CD4-positive, alpha-beta memory T cell (primary cell): ENCODE measurements around the gene MKX. TPM values are rescaled to one million over a fixed set of nuclear protein-coding genes. Genes with fewer than 3 reads are reported as not detected.
"Not testable (repeated sequence)": the region's sequence is repeated elsewhere in the genome, so short reads cannot be mapped to it uniquely, and the experiment has no call there.

ENCODE experiments used
- CTCF ChIA-PET: fragments of 350-600 bp; sonication (Branson Sonifier 250); formaldehyde crosslinking; loops from one replicate; lab custom pipeline; 2021; ENCODE audit warnings: inconsistent platforms; ENCODE audit not compliant: partially characterized antibody; lab: Charles Lee
- POLR2A ChIA-PET: fragments of 350-600 bp; sonication (Branson Sonifier 250); formaldehyde crosslinking; loops from one replicate; lab custom pipeline; 2021; ENCODE audit not compliant: partially characterized antibody; lab: Charles Lee
- DNase-seq, 5 donors: peaks; one replicate each; pipeline versions ENCODE4 v3.0.0 to v3.0.0-alpha.2; 2020 to 2022; ENCODE audit warnings: mixed read lengths in 1 of 5
- H3K27ac ChIP-seq: one replicate; pipeline ENCODE4 v1.7.0; 2013; ENCODE audit warnings: low read depth, low read length
- H3K27me3 ChIP-seq: 2 replicates; pipeline ENCODE4 v1.7.0; 2013; ENCODE audit warnings: mild to moderate bottlenecking, low read length, moderate library complexity; ENCODE audit not compliant: insufficient read depth
- H3K36me3 ChIP-seq: 2 replicates; pipeline ENCODE4 v1.7.0; 2013; ENCODE audit warnings: mild to moderate bottlenecking, low read length, moderate library complexity; ENCODE audit not compliant: insufficient read depth
- H3K4me1 ChIP-seq: 2 replicates; pipeline ENCODE4 v1.7.0; 2013; ENCODE audit warnings: mild to moderate bottlenecking, low read length, moderate library complexity; ENCODE audit not compliant: insufficient read depth
- H3K4me3 ChIP-seq, 2 donors: one replicate each; pipeline ENCODE4 v1.7.0; 2013; ENCODE audit warnings: low read length in 2 of 2, mild to moderate bottlenecking in 1 of 2
- H3K9me3 ChIP-seq, 2 donors: one replicate each; pipeline ENCODE4 v1.7.0; 2013; ENCODE audit warnings: low read length in 2 of 2, control low read depth in 1 of 2; ENCODE audit not compliant: control insufficient read depth in 1 of 2
- H3K27ac Mint-ChIP-seq, 7 donors: one replicate each; pipeline ENCODE4 v1.8.0; 2020 to 2021; ENCODE audit warnings: mixed read lengths in 7 of 7, mild to moderate bottlenecking in 6 of 7, inconsistent platforms in 3 of 7, moderate library complexity in 3 of 7
- H3K27me3 Mint-ChIP-seq, 2 donors: one replicate each; pipeline ENCODE4 v1.8.0; 2020 to 2021; ENCODE audit warnings: mixed read lengths in 2 of 2
- H3K36me3 Mint-ChIP-seq, 2 donors: one replicate each; pipeline ENCODE4 v1.8.0; 2020 to 2021; ENCODE audit warnings: mixed read lengths in 2 of 2, inconsistent platforms in 1 of 2, mild to moderate bottlenecking in 1 of 2
- H3K4me1 Mint-ChIP-seq, 4 donors: one replicate each; pipeline ENCODE4 v1.8.0; 2020 to 2021; ENCODE audit warnings: mixed read lengths in 4 of 4, mild to moderate bottlenecking in 1 of 4
- H3K4me3 Mint-ChIP-seq, 8 donors: one replicate each; pipeline ENCODE4 v1.8.0; 2020 to 2021; ENCODE audit warnings: mixed read lengths in 8 of 8, mild to moderate bottlenecking in 7 of 8, moderate library complexity in 6 of 8, inconsistent platforms in 3 of 8
- H3K9me3 Mint-ChIP-seq, 8 donors: one replicate each; pipeline ENCODE4 v1.8.0; 2020 to 2021; ENCODE audit warnings: mixed read lengths in 8 of 8, mild to moderate bottlenecking in 5 of 8, inconsistent platforms in 3 of 8, moderate library complexity in 1 of 8
- intact Hi-C: fragments of 100-400 bp; cut with micrococcal nuclease; formaldehyde crosslinking; loops from one replicate; pipeline ENCODE4 v1.15.1; 2023
- polyA plus RNA-seq, 2 donors: library from polyadenylated mRNA; unstranded; fragments of 300-500 nt; fragmentation: Illumina TruSeq; gene quantifications; one replicate each; pipeline ENCODE4 v1.2.3, GENCODE V29; 2021
- total RNA-seq, 2 experiments: library from RNA; stranded (reverse); gene quantifications; one replicate each; pipeline ENCODE4 v1.2.3, GENCODE V29; 2021

Gene MKX
- total and polyA plus RNA-seq, 4 experiments from 2014 or later: not detected

DNA sequence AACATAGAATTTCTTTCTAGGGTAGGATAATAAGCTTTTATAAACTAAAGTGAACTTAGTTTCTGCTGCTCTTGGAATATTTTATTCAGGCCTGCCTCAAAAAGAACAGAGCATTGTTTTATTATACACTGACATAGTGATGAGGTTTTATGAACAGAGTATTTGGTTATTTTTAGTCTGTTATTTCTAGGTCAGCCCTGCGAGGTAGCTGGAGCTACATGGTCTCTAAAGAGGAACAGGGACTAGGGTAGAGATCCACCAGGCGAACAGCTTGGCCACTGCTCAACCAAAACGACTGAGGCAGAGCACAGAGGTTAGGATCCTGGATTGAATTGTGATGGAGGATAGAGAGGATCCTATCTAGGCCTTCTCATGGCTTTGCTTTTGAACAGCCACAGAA lies 53.0 kb downstream of the MKX start:
- ChIA-PET CTCF (no interaction called here), POLR2A (no interaction called here)
- H3K27me3 Mint-ChIP-seq: peaks cover 5% of the 10 kb centered on the region in 2 donors
- intact Hi-C loops: no loop called here
- Histone ChIP-seq H3K9me3 (no peaks in the 10 kb centered on the region), H3K4me1 (no peaks in the 10 kb centered on the region), H3K27me3 (no peaks in the 10 kb centered on the region), H3K36me3 (no peaks in the 10 kb centered on the region), H3K27ac (no peak overlapping the region), H3K4me3 (no peak overlapping the region)
- no peaks in the 10 kb centered on the region for H3K36me3 Mint-ChIP-seq
- DNase-seq: no peak
- H3K4me3 Mint-ChIP-seq: no peak overlapping the region
- H3K27ac Mint-ChIP-seq: no peak overlapping the region
- H3K4me1 Mint-ChIP-seq: no peaks in the 10 kb centered on the region
- H3K9me3 Mint-ChIP-seq: peaks cover 0 to 4% (median 1%) of the 10 kb centered on the region in 8 donors

DNA sequence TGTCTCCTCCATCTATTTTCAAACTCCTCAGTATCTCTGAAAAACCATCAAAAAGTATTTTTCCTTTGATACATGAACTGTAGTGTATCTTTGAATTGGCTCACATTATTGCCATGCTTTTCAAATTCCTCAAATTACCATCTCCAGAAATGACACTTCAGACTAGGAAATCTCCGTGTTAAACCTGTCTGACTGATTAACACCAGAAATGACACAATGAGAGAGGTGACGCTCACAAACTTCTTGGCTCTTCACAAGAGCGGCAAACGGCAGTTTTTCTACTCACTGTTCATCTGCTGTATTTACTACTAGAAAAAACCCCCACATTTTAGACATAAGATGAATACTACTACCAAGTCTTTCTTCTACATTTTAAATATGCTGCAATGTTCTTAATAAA lies 56.6 kb downstream of the MKX start:
- no peaks in the 10 kb centered on the region for H3K4me1 ChIP-seq
- H3K9me3 Mint-ChIP-seq: peaks cover 0 to 4% (median 1%) of the 10 kb centered on the region in 8 donors
- H3K9me3 ChIP-seq: no peaks in the 10 kb centered on the region
- no peak overlapping the region for H3K4me3 ChIP-seq
- DNase-seq: no peak
- no peak overlapping the region for H3K4me3 Mint-ChIP-seq
- H3K27me3 ChIP-seq: no peaks in the 10 kb centered on the region
- intact Hi-C loops: no loop called here
- no peak overlapping the region for H3K27ac Mint-ChIP-seq
- no peaks in the 10 kb centered on the region for H3K4me1 Mint-ChIP-seq
- H3K27ac ChIP-seq: no peak overlapping the region
- CTCF ChIA-PET: no interaction called here
- H3K27me3 Mint-ChIP-seq: peaks cover 3% of the 10 kb centered on the region in 2 donors
- H3K36me3 ChIP-seq: no peaks in the 10 kb centered on the region
- POLR2A ChIA-PET: no interaction called here
- H3K36me3 Mint-ChIP-seq: no peaks in the 10 kb centered on the region

DNA sequence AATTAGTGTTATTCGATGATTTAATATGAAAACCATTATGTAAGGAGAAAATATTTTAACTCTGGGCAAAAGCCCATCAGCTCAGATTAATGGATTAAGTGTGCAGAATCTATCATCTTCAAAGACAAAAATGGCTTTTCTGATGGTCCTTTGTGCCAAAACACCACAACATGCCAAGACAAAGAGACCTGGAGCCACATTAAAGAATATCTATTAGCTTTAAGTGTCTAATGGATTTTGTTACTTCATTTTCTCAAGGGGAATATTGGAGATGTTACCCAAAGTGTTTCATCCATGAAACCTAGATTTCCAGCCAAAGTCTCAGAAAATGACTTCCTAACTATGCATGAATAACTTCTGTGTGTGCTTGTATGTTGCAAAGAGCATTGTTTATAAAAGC lies 57.3 kb downstream of the MKX start:
- Mint-ChIP-seq H3K36me3 (no peaks in the 10 kb centered on the region), H3K4me3 (no peak overlapping the region), H3K9me3 (peaks cover 0 to 4% (median 1%) of the 10 kb centered on the region in 8 donors), H3K27ac (no peak overlapping the region), H3K27me3 (peaks cover 3% of the 10 kb centered on the region in 2 donors), H3K4me1 (no peaks in the 10 kb centered on the region)
- intact Hi-C loops: no loop called here
- Histone ChIP-seq H3K36me3 (no peaks in the 10 kb centered on the region), H3K9me3 (no peaks in the 10 kb centered on the region), H3K4me3 (no peak overlapping the region), H3K27me3 (no peaks in the 10 kb centered on the region), H3K4me1 (no peaks in the 10 kb centered on the region), H3K27ac (no peak overlapping the region)
- no peak for DNase-seq
- POLR2A ChIA-PET: no interaction called here
- CTCF ChIA-PET: interaction anchor here (1.0 kb wide), 1 partner anchor 9 kb away, joined by 3 read pairs; no protein-coding TSS in a partner anchor

DNA sequence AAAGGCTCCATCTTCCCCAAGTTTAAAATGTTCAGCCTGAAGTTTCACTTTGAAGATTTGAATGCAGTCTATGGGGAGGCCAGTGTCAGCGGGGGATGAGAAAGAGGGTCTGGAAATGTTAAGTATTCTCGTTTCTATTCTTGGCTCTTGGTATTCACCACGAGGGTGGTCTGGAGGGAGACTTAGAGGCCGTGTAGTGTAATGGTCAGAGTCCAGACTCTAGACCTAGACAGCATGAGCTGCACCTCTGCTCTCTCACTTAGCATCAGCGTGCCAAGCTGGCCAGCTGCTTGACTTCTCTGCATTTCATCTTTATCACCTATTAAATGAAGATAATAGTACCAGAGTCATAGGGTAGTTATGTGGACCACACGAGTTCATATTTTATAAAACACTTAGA lies 57.9 kb downstream of the MKX start:
- H3K4me1 ChIP-seq: no peaks in the 10 kb centered on the region
- DNase-seq: no peak
- Mint-ChIP-seq H3K27ac (no peak overlapping the region), H3K27me3 (peaks cover 0 to 3% of the 10 kb centered on the region in 2 donors), H3K36me3 (no peaks in the 10 kb centered on the region), H3K4me3 (no peak overlapping the region), H3K9me3 (peaks cover 0 to 4% (median 1%) of the 10 kb centered on the region in 8 donors), H3K4me1 (no peaks in the 10 kb centered on the region)
- POLR2A ChIA-PET: no interaction called here
- no peaks in the 10 kb centered on the region for H3K36me3 ChIP-seq
- intact Hi-C loops: no loop called here
- no peaks in the 10 kb centered on the region for H3K9me3 ChIP-seq
- CTCF ChIA-PET: interaction anchor here (1.0 kb wide), 1 partner anchor 9 kb away, joined by 3 read pairs; no protein-coding TSS in a partner anchor
- no peak overlapping the region for H3K27ac ChIP-seq
- H3K4me3 ChIP-seq: no peak overlapping the region
- H3K27me3 ChIP-seq: no peaks in the 10 kb centered on the region

DNA sequence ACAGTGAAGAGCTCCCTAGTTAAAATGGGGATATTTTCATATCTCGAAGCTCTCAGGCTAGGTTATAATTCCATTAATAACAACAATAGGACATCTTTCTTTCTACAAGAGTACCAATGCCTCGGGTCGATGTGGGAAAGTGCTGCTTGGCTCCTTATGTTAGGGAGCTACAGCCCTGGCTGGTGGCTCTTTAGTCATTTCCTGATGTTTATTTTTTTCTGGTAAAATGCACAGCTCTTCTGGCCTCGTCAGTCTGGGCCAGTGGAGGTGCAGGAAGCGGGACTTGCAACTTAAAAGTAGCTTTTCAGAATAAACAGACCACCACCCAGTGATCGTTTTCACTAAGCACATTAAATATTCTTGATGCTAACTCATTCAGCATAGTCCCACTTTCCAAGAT lies 58.3 kb downstream of the MKX start:
- Mint-ChIP-seq H3K36me3 (no peaks in the 10 kb centered on the region), H3K4me1 (no peaks in the 10 kb centered on the region)
- intact Hi-C loops: no loop called here

DNA sequence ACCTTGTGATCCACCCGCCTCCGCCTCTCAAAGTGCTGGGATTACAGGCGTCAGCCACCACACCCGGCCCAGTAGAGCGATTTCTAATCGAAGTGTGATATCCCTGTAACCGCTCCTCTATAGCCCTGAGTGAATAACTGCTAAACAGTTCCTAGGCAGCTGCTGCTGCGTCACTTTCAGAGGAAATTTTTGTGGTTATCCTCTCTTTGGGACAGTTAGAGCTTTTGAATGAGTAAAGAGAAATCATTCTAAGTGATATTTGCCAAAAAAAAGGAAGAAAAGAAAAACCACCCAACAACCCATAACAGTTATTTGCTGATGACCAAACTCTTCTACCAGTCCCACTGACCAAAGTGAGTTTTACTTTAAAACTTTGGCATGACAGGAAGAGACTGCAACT lies 59.9 kb downstream of the MKX start:
- Histone ChIP-seq H3K9me3 (no peaks in the 10 kb centered on the region), H3K36me3 (no peaks in the 10 kb centered on the region), H3K4me1 (no peaks in the 10 kb centered on the region), H3K27ac (no peak overlapping the region), H3K4me3 (no peak overlapping the region), H3K27me3 (no peaks in the 10 kb centered on the region)
- H3K9me3 Mint-ChIP-seq: peaks cover 0 to 4% (median 0%) of the 10 kb centered on the region in 8 donors
- CTCF ChIA-PET: no interaction called here
- H3K27me3 Mint-ChIP-seq: peaks cover 0 to 3% of the 10 kb centered on the region in 2 donors
- no peaks in the 10 kb centered on the region for H3K36me3 Mint-ChIP-seq
- intact Hi-C loops: no loop called here
- H3K27ac Mint-ChIP-seq: no peak overlapping the region
- no peak overlapping the region for H3K4me3 Mint-ChIP-seq
- POLR2A ChIA-PET: no interaction called here
- DNase-seq: no peak
- no peaks in the 10 kb centered on the region for H3K4me1 Mint-ChIP-seq

More for the DNA sequence above, 58.3 kb downstream of the MKX start:
- Mint-ChIP-seq H3K9me3 (peaks cover 0 to 4% (median 1%) of the 10 kb centered on the region in 8 donors), H3K27ac (no peak overlapping the region), H3K4me3 (no peak overlapping the region), H3K27me3 (peaks cover 0 to 3% of the 10 kb centered on the region in 2 donors)
- CTCF ChIA-PET: interaction anchor here (1.3 kb wide), 1 partner anchor 10 kb away, joined by 3 read pairs; no protein-coding TSS in a partner anchor
- Histone ChIP-seq H3K4me1 (no peaks in the 10 kb centered on the region), H3K27ac (no peak overlapping the region), H3K9me3 (no peaks in the 10 kb centered on the region), H3K27me3 (no peaks in the 10 kb centered on the region), H3K36me3 (no peaks in the 10 kb centered on the region), H3K4me3 (no peak overlapping the region)
- no peak for DNase-seq
- POLR2A ChIA-PET: no interaction called here

DNA sequence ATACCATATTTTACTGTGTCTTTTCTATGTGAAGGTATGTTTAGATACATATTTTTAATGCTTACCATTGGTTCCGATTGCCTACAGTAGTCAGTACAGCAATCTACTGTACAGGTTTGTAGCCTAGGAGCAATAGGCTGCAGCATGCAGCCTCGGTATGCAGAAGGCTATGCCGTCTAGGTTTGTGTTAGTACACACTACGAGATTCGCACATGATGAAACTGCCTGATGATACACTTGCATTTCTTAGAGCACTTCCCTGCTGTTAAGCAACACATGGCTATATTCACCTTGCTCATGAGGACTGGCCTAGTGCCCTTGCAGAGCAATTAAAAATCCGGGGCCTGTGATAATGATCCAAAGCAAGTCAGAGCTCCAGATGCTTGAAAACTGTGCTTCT lies 62.4 kb downstream of the MKX start:
- Histone ChIP-seq H3K27me3 (no peaks in the 10 kb centered on the region), H3K4me3 (no peak overlapping the region), H3K4me1 (no peaks in the 10 kb centered on the region), H3K9me3 (no peaks in the 10 kb centered on the region), H3K36me3 (no peaks in the 10 kb centered on the region), H3K27ac (no peak overlapping the region)
- no peaks in the 10 kb centered on the region for H3K9me3 Mint-ChIP-seq
- ChIA-PET POLR2A (no interaction called here), CTCF (no interaction called here)
- H3K27ac Mint-ChIP-seq: no peak overlapping the region
- H3K4me3 Mint-ChIP-seq: no peak overlapping the region
- intact Hi-C loops: no loop called here
- peaks cover 1 to 9% of the 10 kb centered on the region in 2 donors for H3K27me3 Mint-ChIP-seq
- H3K36me3 Mint-ChIP-seq: no peaks in the 10 kb centered on the region
- DNase-seq: no peak
- no peaks in the 10 kb centered on the region for H3K4me1 Mint-ChIP-seq

DNA sequence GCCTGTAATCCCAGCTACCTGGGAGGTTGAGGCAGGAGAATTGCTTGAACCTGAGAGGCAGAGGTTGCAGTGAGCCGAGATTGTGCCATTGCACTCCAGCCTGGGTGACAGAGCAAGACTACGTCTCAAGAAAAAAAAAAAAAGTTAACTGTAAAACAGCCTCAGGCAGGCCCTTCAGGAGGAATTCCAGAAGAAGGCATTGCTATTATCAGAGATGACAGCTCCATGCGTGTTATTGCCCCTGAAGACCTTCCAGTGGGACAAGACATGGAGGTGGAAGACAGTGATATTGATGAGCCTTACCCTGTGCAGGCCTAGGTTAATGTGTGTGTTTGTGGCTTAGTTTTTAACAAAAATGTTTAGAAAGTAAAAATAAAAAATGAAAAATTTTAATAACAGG lies 63.8 kb downstream of the MKX start:
- H3K4me1 ChIP-seq, H3K4me3 Mint-ChIP-seq, CTCF ChIA-PET, H3K9me3 Mint-ChIP-seq, intact Hi-C loops, H3K36me3 ChIP-seq, DNase-seq, POLR2A ChIA-PET, H3K9me3 ChIP-seq, H3K27ac ChIP-seq, H3K4me3 ChIP-seq, H3K4me1 Mint-ChIP-seq, H3K27ac Mint-ChIP-seq, H3K27me3 ChIP-seq, H3K36me3 Mint-ChIP-seq, H3K27me3 Mint-ChIP-seq: not testable (repeated sequence)
